ENCODE results near the gene TTC13. TPM values are rescaled to one million over a fixed set of nuclear protein-coding genes. Genes with fewer than 3 reads are reported as not detected.
A peak's percentile ranks its signal among the peaks of the same experiment; 100 is the strongest.

Gene TTC13
- total RNA-seq, 1 experiment from 2014 or later = 12.3 TPM

GRCh38 chr1:230864441-230864840 is 114.2 kb downstream of the TTC13 start:
- Histone ChIP-seq H3K27ac (ENCODE audit: low read depth, low read length) (no peak overlapping the region), H4K20me1 (ENCODE audit: insufficient read depth) (no peaks in the 10 kb centered on the region), H3K79me2 (ENCODE audit: insufficient read depth, low read length) (peaks cover 75% of the 10 kb centered on the region), H3K4me3 (replicated peaks in 1 of 2; ENCODE audit: low read depth in 1 of 2, low read length in 2 of 2) (no peak overlapping the region), H3K36me3 (ENCODE audit: control insufficient read depth in 1 of 2, insufficient read depth in 2 of 2, low read length in 2 of 2) (no peaks in the 10 kb centered on the region), H3K27me3 (ENCODE audit: insufficient read depth, low read length) (no peaks in the 10 kb centered on the region), H3K4me1 (ENCODE audit: control insufficient read depth in 1 of 2, insufficient read depth in 2 of 2, low read length in 2 of 2) (peaks cover 19 to 38% of the 10 kb centered on the region in 2 experiments), H3K9ac (ENCODE audit: low read length) (no peak overlapping the region), H3K9me3 (ENCODE audit: control insufficient read depth in 1 of 2, insufficient read depth in 1 of 2, low read depth in 1 of 2, low read length in 2 of 2) (no peaks in the 10 kb centered on the region), H3K9me2 (ENCODE audit: insufficient read depth) (no peaks in the 10 kb centered on the region), H3K4me2 (ENCODE audit: low read length) (no peak overlapping the region), H2AFZ (ENCODE audit: low read depth, low read length, poor library complexity, severe bottlenecking) (no peak overlapping the region)
- ATAC-seq (no peak), DNase-seq (ENCODE audit: low read depth, low spot score) (no peak)
- no TSS peak for BruUV-seq (replicated peaks)
- ChIA-PET RAD21 (ENCODE audit: low non-redundant PET in 1 of 2, low total read pairs in 2 of 2, uncharacterized antibody in 2 of 2, unreplicated experiment in 2 of 2) (no interaction called here), CTCF (no interaction called here), POLR2A (no interaction called here)
- intact Hi-C loops (cut with micrococcal nuclease) = no loop called here
- TF ChIP-seq YY1 (IDR thresholded peaks at IDR 0.05; ENCODE audit: extremely low read depth, insufficient replicate concordance, low read depth, low read length) (no peak), EGR1 (IDR thresholded peaks at IDR 0.05; ENCODE audit: low read depth) (no peak), POLR2A (IDR thresholded peaks at IDR 0.05; ENCODE audit: borderline replicate concordance, extremely low read depth, insufficient read depth, insufficient read length) (no peak), TCF7L2 (IDR thresholded peaks at IDR 0.05; ENCODE audit: borderline replicate concordance, extremely low read depth, insufficient read depth, insufficient read length) (no peak), ELF1 (IDR thresholded peaks at IDR 0.05; ENCODE audit: borderline replicate concordance, low read depth) (no peak), EZH2 (IDR thresholded peaks at IDR 0.05) (no peak)

DNA sequence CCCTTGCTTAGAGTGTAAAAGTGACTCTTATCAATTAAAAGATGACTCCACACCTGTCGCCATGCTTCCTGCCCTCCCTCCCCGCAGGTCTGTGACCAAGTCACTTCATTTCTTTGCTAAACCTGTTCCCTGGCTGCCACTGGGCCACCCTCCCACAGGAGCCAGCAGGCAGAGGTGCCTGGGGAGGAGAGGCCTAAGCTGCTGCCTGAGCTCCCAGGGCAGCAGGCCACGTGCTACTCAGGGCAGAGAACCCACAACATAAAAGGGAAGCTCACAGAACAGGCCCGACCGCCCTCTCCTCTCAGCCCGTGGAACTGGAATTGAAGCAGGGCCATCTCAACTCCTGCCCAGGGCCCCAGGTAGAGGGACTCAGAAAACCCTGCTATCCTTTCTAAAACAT is 115.2 kb downstream of the TTC13 start:
- ChIA-PET CTCF (no interaction called here), POLR2A (no interaction called here), RAD21 (ENCODE audit: low non-redundant PET in 1 of 2, low total read pairs in 2 of 2, uncharacterized antibody in 2 of 2, unreplicated experiment in 2 of 2) (no interaction called here)
- Histone ChIP-seq H2AFZ (ENCODE audit: low read depth, low read length, poor library complexity, severe bottlenecking) (no peak overlapping the region), H3K4me1 (ENCODE audit: control insufficient read depth in 1 of 2, insufficient read depth in 2 of 2, low read length in 2 of 2) (peaks cover 19 to 29% of the 10 kb centered on the region in 2 experiments), H3K36me3 (ENCODE audit: control insufficient read depth in 1 of 2, insufficient read depth in 2 of 2, low read length in 2 of 2) (no peaks in the 10 kb centered on the region), H4K20me1 (ENCODE audit: insufficient read depth) (no peaks in the 10 kb centered on the region), H3K27me3 (ENCODE audit: insufficient read depth, low read length) (no peaks in the 10 kb centered on the region), H3K9me3 (ENCODE audit: control insufficient read depth in 1 of 2, insufficient read depth in 1 of 2, low read depth in 1 of 2, low read length in 2 of 2) (no peaks in the 10 kb centered on the region), H3K27ac (ENCODE audit: low read depth, low read length) (no peak overlapping the region), H3K79me2 (ENCODE audit: insufficient read depth, low read length) (peaks cover 85% of the 10 kb centered on the region), H3K4me3 (replicated peaks in 1 of 2; ENCODE audit: low read depth in 1 of 2, low read length in 2 of 2) (no peak overlapping the region), H3K9me2 (ENCODE audit: insufficient read depth) (no peaks in the 10 kb centered on the region), H3K4me2 (ENCODE audit: low read length) (peak overlapping the region; percentile 40), H3K9ac (ENCODE audit: low read length) (no peak overlapping the region)
- TF ChIP-seq, protein P1, sequence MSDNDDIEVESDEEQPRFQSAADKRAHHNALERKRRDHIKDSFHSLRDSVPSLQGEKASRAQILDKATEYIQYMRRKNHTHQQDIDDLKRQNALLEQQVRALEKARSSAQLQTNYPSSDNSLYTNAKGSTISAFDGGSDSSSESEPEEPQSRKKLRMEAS (IDR thresholded peaks at IDR 0.05) = peak; percentile 91
- TF ChIP-seq TCF7L2 (IDR thresholded peaks at IDR 0.05; ENCODE audit: borderline replicate concordance, extremely low read depth, insufficient read depth, insufficient read length) (no peak), SP1 (IDR thresholded peaks at IDR 0.05; ENCODE audit: low read depth) (peak; percentile 37; the same call in 1 of the 2 replicates), CBX3 (IDR thresholded peaks at IDR 0.05; ENCODE audit: low read depth) (0 out of 2 replicates have a peak, but pooled peaks have one; percentile 59)
- TF ChIP-seq, protein P2, sequence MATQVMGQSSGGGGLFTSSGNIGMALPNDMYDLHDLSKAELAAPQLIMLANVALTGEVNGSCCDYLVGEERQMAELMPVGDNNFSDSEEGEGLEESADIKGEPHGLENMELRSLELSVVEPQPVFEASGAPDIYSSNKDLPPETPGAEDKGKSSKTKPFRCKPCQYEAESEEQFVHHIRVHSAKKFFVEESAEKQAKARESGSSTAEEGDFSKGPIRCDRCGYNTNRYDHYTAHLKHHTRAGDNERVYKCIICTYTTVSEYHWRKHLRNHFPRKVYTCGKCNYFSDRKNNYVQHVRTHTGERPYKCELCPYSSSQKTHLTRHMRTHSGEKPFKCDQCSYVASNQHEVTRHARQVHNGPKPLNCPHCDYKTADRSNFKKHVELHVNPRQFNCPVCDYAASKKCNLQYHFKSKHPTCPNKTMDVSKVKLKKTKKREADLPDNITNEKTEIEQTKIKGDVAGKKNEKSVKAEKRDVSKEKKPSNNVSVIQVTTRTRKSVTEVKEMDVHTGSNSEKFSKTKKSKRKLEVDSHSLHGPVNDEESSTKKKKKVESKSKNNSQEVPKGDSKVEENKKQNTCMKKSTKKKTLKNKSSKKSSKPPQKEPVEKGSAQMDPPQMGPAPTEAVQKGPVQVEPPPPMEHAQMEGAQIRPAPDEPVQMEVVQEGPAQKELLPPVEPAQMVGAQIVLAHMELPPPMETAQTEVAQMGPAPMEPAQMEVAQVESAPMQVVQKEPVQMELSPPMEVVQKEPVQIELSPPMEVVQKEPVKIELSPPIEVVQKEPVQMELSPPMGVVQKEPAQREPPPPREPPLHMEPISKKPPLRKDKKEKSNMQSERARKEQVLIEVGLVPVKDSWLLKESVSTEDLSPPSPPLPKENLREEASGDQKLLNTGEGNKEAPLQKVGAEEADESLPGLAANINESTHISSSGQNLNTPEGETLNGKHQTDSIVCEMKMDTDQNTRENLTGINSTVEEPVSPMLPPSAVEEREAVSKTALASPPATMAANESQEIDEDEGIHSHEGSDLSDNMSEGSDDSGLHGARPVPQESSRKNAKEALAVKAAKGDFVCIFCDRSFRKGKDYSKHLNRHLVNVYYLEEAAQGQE (IDR thresholded peaks at IDR 0.05; ENCODE audit: low read depth) = no peak
- ATAC-seq (peak; percentile 18; the same call in 1 of the 2 replicates), DNase-seq (ENCODE audit: low read depth, low spot score) (no peak)
- intact Hi-C loops (cut with micrococcal nuclease) = no loop called here
- no TSS peak for BruUV-seq (replicated peaks)
